HFF-Myc (cell line): ENCODE results near the gene CABLES1.

Source experiments
- DNase-seq: peaks from one replicate; pipeline ENCODE4 v3.0.0-alpha.2; 2011; ENCODE audit warnings: low read depth; ENCODE audit errors: extremely low read depth
- H3K4me3 ChIP-seq: replicated peaks from 2 replicates; pipeline ENCODE4 v1.5.1; 2011; ENCODE audit warnings: low read depth, mild to moderate bottlenecking, control low read depth, low read length
- TF ChIP-seq, protein P1 (sequence below): IDR thresholded peaks from 2 replicates; pipeline ENCODE4 v1.5.1; 2012; ENCODE audit warnings: mild to moderate bottlenecking, low read depth, low read length, control low read depth; ENCODE audit errors: missing control alignments

CABLES1 gene

DNA sequence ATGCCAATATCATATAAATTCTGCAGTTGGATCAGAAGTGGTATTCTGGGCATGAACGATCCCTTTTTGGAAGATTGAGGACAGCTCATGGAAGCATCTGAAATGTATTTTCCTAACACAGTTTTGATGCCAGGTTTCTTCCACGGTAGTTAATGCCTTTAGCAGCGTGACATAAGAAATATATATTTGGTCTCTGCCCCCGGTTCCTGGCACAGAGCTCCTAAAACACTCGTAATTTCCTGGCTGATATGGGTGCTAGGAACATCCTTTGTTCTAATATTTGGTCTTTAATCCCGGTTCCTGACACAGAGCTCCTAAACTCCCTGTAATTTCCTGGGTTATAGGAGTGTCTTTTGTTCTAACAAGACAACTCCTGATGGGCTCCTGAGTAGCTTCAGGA lies 8.2 kb upstream of the CABLES1 start:
- TF ChIP-seq, protein P1, sequence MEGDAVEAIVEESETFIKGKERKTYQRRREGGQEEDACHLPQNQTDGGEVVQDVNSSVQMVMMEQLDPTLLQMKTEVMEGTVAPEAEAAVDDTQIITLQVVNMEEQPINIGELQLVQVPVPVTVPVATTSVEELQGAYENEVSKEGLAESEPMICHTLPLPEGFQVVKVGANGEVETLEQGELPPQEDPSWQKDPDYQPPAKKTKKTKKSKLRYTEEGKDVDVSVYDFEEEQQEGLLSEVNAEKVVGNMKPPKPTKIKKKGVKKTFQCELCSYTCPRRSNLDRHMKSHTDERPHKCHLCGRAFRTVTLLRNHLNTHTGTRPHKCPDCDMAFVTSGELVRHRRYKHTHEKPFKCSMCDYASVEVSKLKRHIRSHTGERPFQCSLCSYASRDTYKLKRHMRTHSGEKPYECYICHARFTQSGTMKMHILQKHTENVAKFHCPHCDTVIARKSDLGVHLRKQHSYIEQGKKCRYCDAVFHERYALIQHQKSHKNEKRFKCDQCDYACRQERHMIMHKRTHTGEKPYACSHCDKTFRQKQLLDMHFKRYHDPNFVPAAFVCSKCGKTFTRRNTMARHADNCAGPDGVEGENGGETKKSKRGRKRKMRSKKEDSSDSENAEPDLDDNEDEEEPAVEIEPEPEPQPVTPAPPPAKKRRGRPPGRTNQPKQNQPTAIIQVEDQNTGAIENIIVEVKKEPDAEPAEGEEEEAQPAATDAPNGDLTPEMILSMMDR: no peak
- no peak overlapping the region for H3K4me3 ChIP-seq
- DNase-seq: no peak

DNA sequence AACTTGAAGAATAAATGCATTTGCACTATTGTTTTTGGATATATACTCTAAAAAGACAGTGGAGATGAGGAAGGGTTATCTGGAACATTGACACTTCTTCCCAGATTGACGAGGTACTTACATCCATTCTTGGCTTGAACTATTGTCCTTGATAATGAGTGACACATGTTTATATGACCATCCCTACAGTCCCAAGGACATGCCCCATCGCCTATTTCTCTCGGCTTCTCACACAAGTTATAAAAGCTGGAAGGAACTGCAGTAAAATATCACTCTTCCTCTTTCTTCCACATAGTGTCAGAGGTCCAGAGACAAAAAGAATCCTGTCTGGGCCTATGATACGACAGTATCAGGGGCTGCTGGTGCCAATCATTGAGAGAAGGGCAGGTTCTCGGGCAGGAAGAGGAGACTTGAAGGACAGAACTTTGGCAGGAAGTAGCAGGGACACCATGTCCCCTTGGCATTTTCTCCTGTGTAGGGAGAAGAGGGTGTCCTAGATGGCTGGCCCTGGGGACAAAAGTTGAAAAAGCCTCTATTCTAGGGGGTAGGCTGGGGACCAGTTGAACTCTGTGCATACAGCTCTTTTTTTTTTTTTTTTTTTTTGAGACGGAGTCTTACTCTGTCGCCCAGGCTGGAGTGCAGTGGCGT lies 5.8 kb upstream of the CABLES1 start:
- DNase-seq: no peak
- TF ChIP-seq, protein P1: no peak
- no peak overlapping the region for H3K4me3 ChIP-seq

DNA sequence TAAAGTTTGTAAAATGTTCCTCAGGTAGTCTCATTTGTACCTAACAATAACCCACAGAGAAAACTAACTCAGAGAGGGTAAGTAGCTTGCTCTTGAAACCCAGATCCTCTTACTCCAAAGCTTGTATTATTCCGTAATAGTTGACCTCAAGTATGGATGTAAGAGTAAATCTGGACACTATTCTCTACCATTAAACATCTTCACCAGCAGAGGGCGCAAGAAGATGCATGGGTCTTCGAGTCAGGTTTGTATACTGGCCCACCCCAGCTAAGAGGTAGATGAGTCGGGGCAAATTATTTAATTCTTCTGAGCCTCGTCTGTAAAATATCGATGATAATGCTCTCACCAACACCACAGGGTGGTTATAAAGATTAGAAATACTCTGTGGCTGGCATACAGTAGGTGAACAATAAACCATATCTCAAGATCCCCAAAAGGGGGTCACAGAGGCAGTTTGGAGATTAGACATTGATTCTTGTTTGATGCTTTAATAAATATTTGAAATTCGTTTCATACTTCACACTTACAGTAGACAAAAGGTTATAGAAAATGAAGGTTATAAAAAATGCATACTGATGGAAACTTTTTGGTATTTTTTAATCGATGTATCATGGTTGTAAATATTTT lies 3.5 kb upstream of the CABLES1 start:
- DNase-seq: peak; percentile 64
- TF ChIP-seq, protein P1: peak; percentile 65
- no peak overlapping the region for H3K4me3 ChIP-seq

DNA sequence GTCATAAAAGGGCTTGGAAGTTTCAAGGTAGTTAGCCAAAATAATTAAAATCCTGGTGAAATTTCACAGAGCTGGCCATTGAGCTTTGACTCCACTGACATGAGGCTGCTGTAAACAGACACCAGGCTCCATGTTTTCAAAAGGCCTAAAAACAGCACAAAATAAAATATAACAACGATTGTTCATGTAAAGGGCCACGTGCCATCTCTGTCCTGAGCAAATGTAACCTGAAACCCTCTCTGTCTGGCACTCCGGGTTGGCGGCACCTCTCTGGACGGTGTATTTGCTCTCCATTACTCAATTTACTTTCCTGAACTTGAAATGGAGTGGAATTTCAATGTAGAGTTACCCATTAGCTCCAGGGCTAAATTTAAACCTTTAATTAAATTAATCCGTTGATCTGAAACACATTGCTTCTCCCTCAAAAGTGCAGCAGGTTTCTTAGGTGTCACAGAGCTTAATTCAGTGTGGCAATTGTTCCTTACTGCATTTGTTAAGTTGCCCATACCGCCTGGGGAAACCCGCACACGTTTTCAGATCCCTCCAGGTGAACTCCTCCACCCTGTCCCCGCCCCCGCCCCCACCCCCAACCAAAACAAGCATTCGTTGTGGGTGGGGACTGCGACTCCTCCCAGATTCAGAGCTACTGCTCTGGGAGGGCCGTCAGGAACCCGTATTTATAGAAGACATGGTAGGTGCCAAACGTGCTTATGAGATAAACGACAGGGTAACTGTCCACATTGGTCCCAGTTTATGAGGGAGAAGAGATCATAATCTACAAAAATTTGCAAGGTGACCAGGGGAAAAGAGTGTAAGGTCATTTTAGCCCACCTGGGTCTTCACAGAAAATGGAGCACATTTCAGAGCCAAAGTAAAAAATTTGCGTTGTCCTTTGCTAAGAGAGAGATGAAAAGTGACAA lies 1.2 kb upstream of the CABLES1 start:
- TF ChIP-seq, protein P1: no peak
- H3K4me3 ChIP-seq: no peak overlapping the region
- no peak for DNase-seq

DNA sequence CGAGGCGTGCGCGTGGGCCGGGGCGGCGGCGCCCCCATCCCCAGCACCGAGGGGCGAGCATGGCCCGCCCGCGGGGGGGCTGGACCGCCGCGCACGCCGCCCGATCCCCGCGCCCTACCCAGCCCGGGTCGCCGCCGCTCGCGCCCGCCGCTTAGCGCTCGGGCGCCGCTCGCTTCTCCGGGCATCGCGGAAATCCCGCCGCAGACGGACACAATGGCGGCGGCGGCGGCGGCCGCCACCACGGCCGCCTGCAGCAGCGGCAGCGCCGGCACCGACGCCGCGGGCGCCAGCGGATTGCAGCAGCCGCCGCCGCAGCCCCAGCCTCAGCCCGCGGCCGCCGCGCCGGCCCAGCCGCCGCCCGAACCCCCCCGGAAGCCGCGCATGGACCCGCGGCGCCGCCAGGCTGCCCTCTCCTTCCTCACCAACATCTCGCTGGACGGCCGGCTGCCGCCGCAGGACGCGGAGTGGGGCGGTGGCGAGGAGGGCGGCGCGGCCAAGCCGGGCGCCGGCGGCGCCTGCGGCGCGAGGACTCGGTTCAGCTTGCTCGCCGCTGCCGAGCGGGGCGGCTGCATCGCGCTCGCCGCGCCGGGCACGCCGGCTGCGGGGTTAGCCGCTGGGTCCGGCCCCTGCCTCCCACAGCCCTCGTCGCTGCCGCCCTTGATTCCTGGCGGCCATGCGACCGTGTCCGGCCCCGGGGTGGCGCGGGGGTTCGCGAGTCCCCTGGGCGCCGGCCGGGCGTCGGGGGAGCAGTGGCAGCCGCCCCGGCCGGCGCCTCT lies 453 bp downstream of the CABLES1 start:
- TF ChIP-seq, protein P1: no peak
- H3K4me3 ChIP-seq: peak overlapping the region; percentile 64
- no peak for DNase-seq
